Immature natural killer cell (primary cell): Measurements from ENCODE around the gene MEF2D. TPM values are rescaled to one million over a fixed set of nuclear protein-coding genes. Genes with fewer than 3 reads are reported as not detected.

Source experiments
- DNase-seq, 3 donors: peaks; one replicate each; pipeline ENCODE4 v3.0.0; 2022; ENCODE audit warnings: mixed read lengths in 1 of 3
- H3K27ac Mint-ChIP-seq, 6 donors: one replicate each; pipeline ENCODE4 v1.8.0; 2020; ENCODE audit warnings: mixed read lengths in 6 of 6, mild to moderate bottlenecking in 5 of 6, inconsistent platforms in 4 of 6, moderate library complexity in 3 of 6
- H3K27me3 Mint-ChIP-seq, 3 donors: one replicate each; pipeline ENCODE4 v1.8.0; 2020 to 2021; ENCODE audit warnings: low read depth in 3 of 3, mild to moderate bottlenecking in 3 of 3, mixed read lengths in 3 of 3, moderate library complexity in 3 of 3, inconsistent platforms in 1 of 3
- H3K36me3 Mint-ChIP-seq, 3 donors: one replicate each; pipeline ENCODE4 v1.8.0; 2020; ENCODE audit warnings: mixed read lengths in 3 of 3, inconsistent platforms in 2 of 3, mild to moderate bottlenecking in 2 of 3
- H3K4me1 Mint-ChIP-seq, 2 donors: one replicate each; pipeline ENCODE4 v1.8.0; 2020; ENCODE audit warnings: inconsistent platforms in 2 of 2, mild to moderate bottlenecking in 2 of 2, mixed read lengths in 2 of 2, moderate library complexity in 1 of 2
- H3K4me3 Mint-ChIP-seq, 5 donors: one replicate each; pipeline ENCODE4 v1.8.0; 2020; ENCODE audit warnings: mild to moderate bottlenecking in 5 of 5, mixed read lengths in 5 of 5, inconsistent platforms in 3 of 5, moderate library complexity in 3 of 5
- H3K9me3 Mint-ChIP-seq, 6 donors: one replicate each; pipeline ENCODE4 v1.8.0; 2020; ENCODE audit warnings: mild to moderate bottlenecking in 6 of 6, mixed read lengths in 6 of 6, inconsistent platforms in 4 of 6, moderate library complexity in 3 of 6
- polyA plus RNA-seq, 3 donors: library from polyadenylated mRNA; unstranded; fragments of 300-500 nt; fragmentation: Illumina TruSeq; gene quantifications; one replicate each; pipeline ENCODE4 v1.2.3, GENCODE V29; 2021

Gene MEF2D
- polyA plus RNA-seq, 3 donors from 2014 or later = 5.0 to 22.8 (median 6.0) TPM

GRCh38 chr1:156463874-156464273, 36.7 kb downstream of the MEF2D start:
- no peaks in the 10 kb centered on the region for H3K9me3 Mint-ChIP-seq
- no peak overlapping the region for H3K4me3 Mint-ChIP-seq
- H3K27ac Mint-ChIP-seq = peak overlapping the region in 5 of 6 donors; percentile 16 to 88 (median 54)
- peaks cover 8 to 32% (median 13%) of the 10 kb centered on the region in 3 donors for H3K27me3 Mint-ChIP-seq
- DNase-seq = no peak
- peaks cover 7 to 28% of the 10 kb centered on the region in 2 donors for H3K4me1 Mint-ChIP-seq
- H3K36me3 Mint-ChIP-seq = peaks cover 5 to 28% (median 7%) of the 10 kb centered on the region in 3 donors

- peaks cover 5 to 26% (median 8%) of the 10 kb centered on the region in 3 donors for H3K27me3 Mint-ChIP-seq
- H3K27ac Mint-ChIP-seq = peak overlapping the region in 5 of 6 donors; percentile 39 to 88 (median 54)
- no peak overlapping the region for H3K4me3 Mint-ChIP-seq
- H3K9me3 Mint-ChIP-seq = no peaks in the 10 kb centered on the region
- DNase-seq = no peak
- peaks cover 1 to 21% (median 3%) of the 10 kb centered on the region in 3 donors for H3K36me3 Mint-ChIP-seq
- H3K4me1 Mint-ChIP-seq = peaks cover 6 to 25% of the 10 kb centered on the region in 2 donors
These were observed 37.4 kb downstream of the MEF2D start for GRCh38 chr1:156462954-156463795.

GRCh38 chr1:156461781-156462647, 38.6 kb downstream of the MEF2D start:
- H3K9me3 Mint-ChIP-seq = no peaks in the 10 kb centered on the region

GRCh38 chr1:156461109-156461508, 39.5 kb downstream of the MEF2D start:
- Mint-ChIP-seq H3K27ac (peak overlapping the region; percentile 33 to 70 (median 57)), H3K4me3 (no peak overlapping the region), H3K4me1 (peaks cover 22 to 39% of the 10 kb centered on the region in 2 donors), H3K27me3 (peaks cover 16 to 27% (median 18%) of the 10 kb centered on the region in 3 donors), H3K9me3 (no peaks in the 10 kb centered on the region), H3K36me3 (peaks cover 0 to 16% (median 1%) of the 10 kb centered on the region in 3 donors)
- DNase-seq = no peak

More at GRCh38 chr1:156461781-156462647, 38.6 kb downstream of the MEF2D start:
- Mint-ChIP-seq H3K27ac (peak overlapping the region; percentile 10 to 70 (median 26)), H3K4me3 (no peak overlapping the region), H3K4me1 (peaks cover 14 to 33% of the 10 kb centered on the region in 2 donors), H3K27me3 (peaks cover 7 to 25% (median 11%) of the 10 kb centered on the region in 3 donors), H3K36me3 (peaks cover 0 to 19% (median 3%) of the 10 kb centered on the region in 3 donors)
- DNase-seq = no peak

- H3K4me3 Mint-ChIP-seq = no peak overlapping the region
- H3K27ac Mint-ChIP-seq = peak overlapping the region; percentile 33 to 66 (median 57)
These were observed 40.0 kb downstream of the MEF2D start for GRCh38 chr1:156460525-156460924.

GRCh38 chr1:156458181-156458503, 42.4 kb downstream of the MEF2D start:
- no peaks in the 10 kb centered on the region for H3K36me3 Mint-ChIP-seq
- H3K27ac Mint-ChIP-seq = peak overlapping the region; percentile 89 to 100 (median 98)
- peaks cover 12 to 19% (median 14%) of the 10 kb centered on the region in 3 donors for H3K27me3 Mint-ChIP-seq
- no peaks in the 10 kb centered on the region for H3K9me3 Mint-ChIP-seq
- DNase-seq = no peak
- peak overlapping the region in 3 of 5 donors; percentile 24 to 40 (median 35) for H3K4me3 Mint-ChIP-seq
- peaks cover 18 to 19% of the 10 kb centered on the region in 2 donors for H3K4me1 Mint-ChIP-seq

More at GRCh38 chr1:156460525-156460924, 40.0 kb downstream of the MEF2D start:
- DNase-seq = no peak
- H3K36me3 Mint-ChIP-seq = peaks cover 0 to 13% (median 0%) of the 10 kb centered on the region in 3 donors
- no peaks in the 10 kb centered on the region for H3K9me3 Mint-ChIP-seq
- H3K4me1 Mint-ChIP-seq = peaks cover 22 to 36% of the 10 kb centered on the region in 2 donors
- peaks cover 15 to 25% (median 18%) of the 10 kb centered on the region in 3 donors for H3K27me3 Mint-ChIP-seq

GRCh38 chr1:156456625-156457465, 43.7 kb downstream of the MEF2D start:
- no peaks in the 10 kb centered on the region for H3K36me3 Mint-ChIP-seq
- peaks cover 12 to 19% (median 14%) of the 10 kb centered on the region in 3 donors for H3K27me3 Mint-ChIP-seq
- H3K4me1 Mint-ChIP-seq = peaks cover 18 to 19% of the 10 kb centered on the region in 2 donors
- H3K27ac Mint-ChIP-seq = peak overlapping the region; percentile 98 to 100 (median 99)
- H3K4me3 Mint-ChIP-seq = peak overlapping the region; percentile 94 to 98 (median 96)
- DNase-seq = peak; percentile 94 to 95 (median 95)
- no peaks in the 10 kb centered on the region for H3K9me3 Mint-ChIP-seq

- Mint-ChIP-seq H3K4me1 (peaks cover 18 to 19% of the 10 kb centered on the region in 2 donors), H3K4me3 (peak overlapping the region in 1 of 5 donors; percentile 22), H3K9me3 (no peaks in the 10 kb centered on the region), H3K36me3 (no peaks in the 10 kb centered on the region), H3K27me3 (peaks cover 9 to 17% (median 14%) of the 10 kb centered on the region in 3 donors), H3K27ac (peak overlapping the region in 2 of 6 donors; percentile 41 to 100)
- no peak for DNase-seq
These were observed 45.2 kb downstream of the MEF2D start for GRCh38 chr1:156455362-156455761.

GRCh38 chr1:156452907-156453306, 47.7 kb downstream of the MEF2D start:
- peaks cover 12 to 18% (median 14%) of the 10 kb centered on the region in 3 donors for H3K27me3 Mint-ChIP-seq
- peaks cover 16 to 19% of the 10 kb centered on the region in 2 donors for H3K4me1 Mint-ChIP-seq
- DNase-seq = no peak

GRCh38 chr1:156451505-156452160, 48.9 kb downstream of the MEF2D start:
- DNase-seq = no peak
- H3K27me3 Mint-ChIP-seq = peaks cover 4 to 10% (median 7%) of the 10 kb centered on the region in 3 donors
- peaks cover 6% of the 10 kb centered on the region in 2 donors for H3K4me1 Mint-ChIP-seq
- H3K27ac Mint-ChIP-seq = no peak overlapping the region
- H3K36me3 Mint-ChIP-seq = no peaks in the 10 kb centered on the region
- H3K9me3 Mint-ChIP-seq = peaks cover 0 to 3% (median 0%) of the 10 kb centered on the region in 6 donors
- no peak overlapping the region for H3K4me3 Mint-ChIP-seq

More at GRCh38 chr1:156452907-156453306, 47.7 kb downstream of the MEF2D start:
- peaks cover 0 to 2% (median 0%) of the 10 kb centered on the region in 6 donors for H3K9me3 Mint-ChIP-seq
- no peaks in the 10 kb centered on the region for H3K36me3 Mint-ChIP-seq
- no peak overlapping the region for H3K27ac Mint-ChIP-seq
- H3K4me3 Mint-ChIP-seq = no peak overlapping the region

- no peak for DNase-seq
- H3K9me3 Mint-ChIP-seq = peaks cover 0 to 3% (median 0%) of the 10 kb centered on the region in 6 donors
- no peaks in the 10 kb centered on the region for H3K36me3 Mint-ChIP-seq
- H3K27ac Mint-ChIP-seq = no peak overlapping the region
- no peak overlapping the region for H3K4me3 Mint-ChIP-seq
- peaks cover 3 to 9% of the 10 kb centered on the region in 2 donors for H3K4me1 Mint-ChIP-seq
- peaks cover 3 to 17% (median 10%) of the 10 kb centered on the region in 3 donors for H3K27me3 Mint-ChIP-seq
These were observed 52.2 kb downstream of the MEF2D start for GRCh38 chr1:156448134-156448967.
